ENCODE measurements around the gene GRM8.

GRM8 gene

DNA sequence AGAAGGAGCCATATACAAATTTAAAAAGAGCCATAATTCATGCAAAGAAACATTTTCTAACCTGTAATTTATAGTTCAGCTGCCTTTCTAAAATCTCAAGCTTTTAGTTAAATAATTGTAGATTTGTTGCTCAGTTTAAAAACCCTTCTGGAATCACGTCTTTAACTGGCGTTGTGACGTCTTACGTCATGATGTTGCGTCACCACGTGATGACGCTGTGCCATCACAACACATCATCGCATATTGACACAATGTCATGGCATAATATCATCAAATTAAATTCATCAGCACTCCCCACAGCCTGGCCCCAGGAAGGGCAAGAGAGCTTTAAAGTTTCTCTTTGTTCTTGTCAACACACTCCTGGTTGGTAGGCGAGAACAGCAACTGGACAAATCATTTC, 194.8 kb downstream of the GRM8 start:
- no peak for FAIRE-seq
- no peak for DNase-seq (ENCODE audit: insufficient read length)
- TF ChIP-seq POLR2A (IDR thresholded peaks at IDR 0.05; ENCODE audit: low read depth, low read length) (no peak), TAF1 (IDR thresholded peaks at IDR 0.05; ENCODE audit: borderline replicate concordance, low read depth, low read length) (no peak), POLR2AphosphoS5 (IDR thresholded peaks at IDR 0.05; ENCODE audit: low read depth, low read length) (no peak)

DNA sequence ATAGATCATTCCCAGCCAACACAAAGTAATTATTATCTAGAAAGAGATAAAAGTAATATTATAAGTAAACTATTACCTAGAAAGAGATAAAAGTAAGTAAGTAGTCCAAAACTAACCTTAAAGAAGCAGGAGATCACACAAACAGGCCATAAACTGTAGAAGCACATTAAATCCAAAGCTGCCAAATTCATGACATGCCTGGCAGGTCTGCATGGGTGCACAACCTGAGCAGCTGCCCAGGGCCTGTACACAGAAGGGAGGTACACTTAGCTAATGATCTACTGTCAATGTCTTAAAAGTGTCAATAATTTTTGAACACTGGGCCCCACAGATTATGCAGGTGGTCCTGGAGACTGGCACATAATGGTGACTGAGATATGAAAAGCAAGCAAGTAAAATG, 196.5 kb downstream of the GRM8 start:
- TF ChIP-seq POLR2A (IDR thresholded peaks at IDR 0.05; ENCODE audit: low read depth, low read length), result no peak
- no peak for FAIRE-seq
- DNase-seq (ENCODE audit: insufficient read length), result no peak

DNA sequence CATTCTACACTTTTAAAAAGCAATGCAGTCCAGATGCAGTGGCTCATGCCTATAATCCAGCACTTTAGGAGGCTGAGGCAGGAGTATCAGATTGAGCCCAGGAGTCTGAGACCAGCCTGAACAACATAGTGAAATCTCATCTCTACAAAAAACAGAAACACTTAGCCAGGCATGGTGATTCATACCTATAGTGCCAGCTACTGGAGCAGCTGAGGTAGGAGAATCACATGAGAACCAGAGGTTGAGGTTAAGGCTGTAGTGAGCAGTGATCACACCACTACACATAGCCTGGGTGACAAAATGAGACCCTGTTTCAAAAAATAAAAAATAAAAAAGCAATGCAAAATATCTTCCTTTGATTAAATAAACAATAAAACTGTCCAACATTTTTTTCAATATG, 205.2 kb downstream of the GRM8 start:
- DNase-seq (ENCODE audit: insufficient read length), result no peak
- TF ChIP-seq POLR2A (IDR thresholded peaks at IDR 0.05; ENCODE audit: low read depth, low read length) (no peak), POLR2AphosphoS5 (IDR thresholded peaks at IDR 0.05; ENCODE audit: low read depth, low read length) (no peak), TAF1 (IDR thresholded peaks at IDR 0.05; ENCODE audit: borderline replicate concordance, low read depth, low read length) (no peak)
- no peak for FAIRE-seq

DNA sequence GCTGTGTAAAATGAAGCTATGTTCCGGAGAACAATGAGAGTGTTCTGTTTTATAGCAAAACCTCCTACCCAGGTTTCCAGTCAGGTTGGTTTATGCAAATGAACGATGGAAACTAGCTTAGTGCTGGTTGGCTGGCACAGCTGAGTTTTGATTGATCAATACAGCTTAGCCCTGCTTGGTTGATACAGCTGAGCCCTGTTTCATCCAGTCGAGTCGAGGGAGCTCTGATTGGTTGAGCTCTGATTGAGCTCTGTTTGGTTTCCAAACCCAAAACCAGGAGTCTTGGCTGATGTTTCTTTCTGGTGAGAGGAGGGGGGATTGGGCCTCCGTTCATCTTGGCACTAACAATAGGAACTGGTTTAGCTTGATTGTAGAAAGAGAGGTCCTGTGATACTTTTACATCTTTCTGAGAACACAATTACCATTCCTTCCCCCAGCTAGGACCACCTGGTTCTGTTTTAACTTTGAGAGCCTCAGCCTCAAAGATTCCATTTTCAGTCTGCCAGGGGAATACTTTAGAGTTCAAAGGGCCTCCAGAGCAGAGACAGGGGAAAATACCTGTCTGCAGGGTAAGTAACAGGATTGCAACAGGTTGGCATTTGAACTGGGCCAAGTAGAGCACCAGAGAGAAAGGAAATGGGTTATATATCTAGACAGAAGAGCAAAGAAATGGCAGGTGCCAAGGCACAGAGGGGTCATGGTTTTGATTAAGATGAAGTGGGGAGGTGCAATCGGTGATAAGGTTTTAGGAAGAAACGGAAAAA, 210.9 kb downstream of the GRM8 start:
- no peak for FAIRE-seq
- no peak for DNase-seq (ENCODE audit: insufficient read length)
- TF ChIP-seq TAF1 (IDR thresholded peaks at IDR 0.05; ENCODE audit: borderline replicate concordance, low read depth, low read length), result no peak
- TF ChIP-seq POLR2AphosphoS5 (IDR thresholded peaks at IDR 0.05; ENCODE audit: low read depth, low read length), result no peak
- TF ChIP-seq POLR2A (IDR thresholded peaks at IDR 0.05; ENCODE audit: low read depth, low read length), result no peak

DNA sequence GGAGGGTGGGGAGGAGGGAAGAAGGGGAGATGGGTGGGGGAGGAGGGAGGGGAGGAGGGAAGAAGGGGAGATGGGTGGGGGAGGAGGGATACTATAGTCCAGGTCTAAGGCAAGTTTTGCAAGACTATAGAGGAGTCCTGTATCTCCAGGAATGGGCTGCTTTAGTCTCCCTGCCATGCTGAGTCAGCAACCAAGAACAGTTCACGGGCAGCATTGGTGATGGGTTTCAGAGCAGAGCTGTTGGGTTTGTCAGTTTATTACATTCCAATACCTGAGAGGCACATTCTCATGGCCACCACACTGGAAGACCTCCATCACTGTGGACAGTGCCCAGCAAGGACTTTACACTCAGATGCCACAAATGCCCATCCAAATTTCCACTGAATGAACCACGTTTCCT, 212.7 kb downstream of the GRM8 start:
- no peak for FAIRE-seq
- DNase-seq (ENCODE audit: insufficient read length), result no peak
- TF ChIP-seq POLR2A (IDR thresholded peaks at IDR 0.05; ENCODE audit: low read depth, low read length) (no peak), TAF1 (IDR thresholded peaks at IDR 0.05; ENCODE audit: borderline replicate concordance, low read depth, low read length) (no peak), POLR2AphosphoS5 (IDR thresholded peaks at IDR 0.05; ENCODE audit: low read depth, low read length) (no peak)

DNA sequence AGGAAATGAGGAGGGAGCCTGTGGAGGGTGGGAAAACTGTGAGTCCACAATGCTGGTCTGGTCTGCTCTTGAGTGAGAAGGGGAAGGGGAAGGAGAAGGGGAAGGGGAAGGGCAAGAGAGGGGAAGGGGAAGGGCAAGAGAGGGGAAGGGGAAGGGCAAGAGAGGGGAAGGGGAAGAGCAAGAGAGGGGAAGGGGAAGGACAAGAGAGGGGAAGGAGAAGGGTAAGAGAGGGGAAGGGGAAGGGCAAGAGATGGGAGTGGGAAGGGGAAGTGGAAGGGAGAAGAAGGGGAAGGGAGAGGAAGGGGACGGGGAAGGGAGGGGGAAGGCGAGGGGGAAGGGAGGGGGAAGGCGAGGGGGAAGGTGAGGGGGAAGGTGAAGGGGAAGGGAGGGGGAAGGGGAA, 213.2 kb downstream of the GRM8 start:
- no peak for DNase-seq (ENCODE audit: insufficient read length)
- TF ChIP-seq POLR2A (IDR thresholded peaks at IDR 0.05; ENCODE audit: low read depth, low read length), result no peak
- no peak for TF ChIP-seq POLR2AphosphoS5 (IDR thresholded peaks at IDR 0.05; ENCODE audit: low read depth, low read length)
- no peak for TF ChIP-seq TAF1 (IDR thresholded peaks at IDR 0.05; ENCODE audit: borderline replicate concordance, low read depth, low read length)
- FAIRE-seq, result no peak

DNA sequence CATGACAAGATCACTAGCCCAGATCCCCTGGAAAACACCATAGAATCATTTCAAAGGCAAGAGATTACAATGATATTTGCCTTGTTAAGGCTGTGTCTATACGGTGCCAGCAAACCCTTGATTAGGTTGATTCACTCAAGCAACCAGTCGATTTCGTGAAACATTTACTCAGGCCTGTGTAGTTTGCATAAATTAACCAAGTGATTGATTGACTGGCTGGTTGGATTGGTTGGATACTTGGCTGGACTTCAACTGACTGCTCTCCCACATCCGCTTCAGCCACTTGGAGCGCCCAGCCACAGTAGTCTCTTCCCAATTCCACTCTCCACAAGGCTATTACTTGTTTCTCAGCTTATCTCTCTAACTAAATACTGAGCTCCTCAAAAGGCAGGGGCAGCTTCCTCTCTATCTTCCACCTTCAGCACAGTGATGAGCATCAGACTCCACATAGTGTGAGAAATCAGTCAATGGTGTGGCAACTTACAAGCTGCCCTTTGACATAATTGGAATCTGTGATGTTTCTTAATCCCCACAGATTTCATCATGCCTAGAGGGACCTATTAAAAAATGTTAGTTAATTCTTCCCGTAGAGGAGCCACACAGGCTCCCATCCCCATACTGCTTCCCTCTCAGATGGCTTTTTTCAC, 217.4 kb downstream of the GRM8 start:
- no peak for TF ChIP-seq POLR2AphosphoS5 (IDR thresholded peaks at IDR 0.05; ENCODE audit: low read depth, low read length)
- no peak for TF ChIP-seq TAF1 (IDR thresholded peaks at IDR 0.05; ENCODE audit: borderline replicate concordance, low read depth, low read length)
- TF ChIP-seq POLR2A (IDR thresholded peaks at IDR 0.05; ENCODE audit: low read depth, low read length), result no peak
- FAIRE-seq (no peak), DNase-seq (ENCODE audit: insufficient read length) (no peak)

DNA sequence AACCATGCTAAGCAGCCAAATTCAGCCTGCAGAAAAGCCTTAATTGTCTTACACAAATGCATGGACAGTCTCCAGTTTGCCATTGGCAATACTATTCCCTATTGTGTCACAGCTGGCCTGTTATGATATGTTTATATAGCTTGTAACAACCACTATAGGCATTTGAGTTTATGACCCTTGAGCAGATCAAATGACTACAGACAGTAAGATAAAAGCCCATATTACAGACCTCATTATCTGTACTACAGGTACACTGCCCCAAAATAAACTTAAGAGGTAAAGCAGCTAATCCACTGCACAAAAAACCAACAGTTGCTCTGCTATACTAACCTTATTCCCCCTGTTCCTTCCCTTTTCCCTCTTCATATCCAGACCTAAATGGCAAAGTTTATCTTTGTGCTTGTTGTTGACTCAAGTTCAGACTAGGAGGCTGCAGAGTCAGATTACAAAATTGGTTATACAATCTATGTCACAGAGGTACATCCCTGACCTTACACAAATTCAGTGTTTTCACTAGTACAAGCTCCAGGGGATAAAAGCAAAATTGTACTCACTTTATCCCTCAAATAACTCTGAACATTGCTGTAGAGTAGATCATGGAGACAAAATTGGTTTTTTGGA, 218.4 kb downstream of the GRM8 start:
- TF ChIP-seq TAF1 (IDR thresholded peaks at IDR 0.05; ENCODE audit: borderline replicate concordance, low read depth, low read length), result no peak
- no peak for TF ChIP-seq POLR2A (IDR thresholded peaks at IDR 0.05; ENCODE audit: low read depth, low read length)
- no peak for TF ChIP-seq POLR2AphosphoS5 (IDR thresholded peaks at IDR 0.05; ENCODE audit: low read depth, low read length)
- no peak for DNase-seq (ENCODE audit: insufficient read length)
- FAIRE-seq, result no peak

DNA sequence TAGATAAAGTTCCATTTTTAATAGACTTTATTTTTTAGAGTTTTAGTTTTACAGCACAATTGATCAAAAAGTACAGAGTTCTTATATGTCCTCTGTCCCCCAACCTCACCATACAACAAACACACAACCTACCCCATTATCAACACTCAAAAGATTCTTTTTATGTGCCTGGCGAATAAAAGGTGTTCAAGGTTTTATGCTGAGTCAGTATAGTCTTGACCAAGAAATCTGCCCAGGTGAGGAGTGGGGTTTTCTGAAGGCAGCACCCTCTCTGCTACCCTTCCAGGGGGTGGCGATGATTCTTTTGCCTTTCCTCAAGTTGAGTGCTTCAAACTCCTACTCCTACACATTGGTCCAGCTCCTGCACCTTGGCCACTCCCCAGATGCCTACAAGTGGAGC, 222.9 kb downstream of the GRM8 start:
- TF ChIP-seq TAF1 (IDR thresholded peaks at IDR 0.05; ENCODE audit: borderline replicate concordance, low read depth, low read length) (no peak), POLR2A (IDR thresholded peaks at IDR 0.05; ENCODE audit: low read depth, low read length) (no peak), POLR2AphosphoS5 (IDR thresholded peaks at IDR 0.05; ENCODE audit: low read depth, low read length) (no peak)
- FAIRE-seq (no peak), DNase-seq (ENCODE audit: insufficient read length) (no peak)

DNA sequence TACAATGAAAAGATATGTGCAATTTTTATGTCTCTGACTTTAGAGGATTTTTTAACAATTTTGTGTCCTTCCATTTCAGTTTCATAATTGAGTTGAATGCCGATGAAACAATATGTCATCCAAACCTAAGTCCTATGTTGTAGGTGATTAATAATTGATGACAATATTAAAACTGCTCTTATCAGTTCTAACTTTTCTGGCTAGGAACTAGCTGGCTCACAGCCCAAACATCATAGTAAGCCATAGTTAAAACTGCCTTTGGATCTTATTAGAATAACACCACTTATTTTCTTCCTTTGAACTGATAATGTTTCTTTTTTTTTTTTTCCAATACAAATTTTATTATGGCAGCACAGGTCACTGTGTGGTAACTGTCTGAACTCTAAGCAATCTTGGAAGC, 230.9 kb downstream of the GRM8 start:
- no peak for DNase-seq (ENCODE audit: insufficient read length)
- TF ChIP-seq TAF1 (IDR thresholded peaks at IDR 0.05; ENCODE audit: borderline replicate concordance, low read depth, low read length) (no peak), POLR2A (IDR thresholded peaks at IDR 0.05; ENCODE audit: low read depth, low read length) (no peak), POLR2AphosphoS5 (IDR thresholded peaks at IDR 0.05; ENCODE audit: low read depth, low read length) (no peak)
- FAIRE-seq, result no peak

DNA sequence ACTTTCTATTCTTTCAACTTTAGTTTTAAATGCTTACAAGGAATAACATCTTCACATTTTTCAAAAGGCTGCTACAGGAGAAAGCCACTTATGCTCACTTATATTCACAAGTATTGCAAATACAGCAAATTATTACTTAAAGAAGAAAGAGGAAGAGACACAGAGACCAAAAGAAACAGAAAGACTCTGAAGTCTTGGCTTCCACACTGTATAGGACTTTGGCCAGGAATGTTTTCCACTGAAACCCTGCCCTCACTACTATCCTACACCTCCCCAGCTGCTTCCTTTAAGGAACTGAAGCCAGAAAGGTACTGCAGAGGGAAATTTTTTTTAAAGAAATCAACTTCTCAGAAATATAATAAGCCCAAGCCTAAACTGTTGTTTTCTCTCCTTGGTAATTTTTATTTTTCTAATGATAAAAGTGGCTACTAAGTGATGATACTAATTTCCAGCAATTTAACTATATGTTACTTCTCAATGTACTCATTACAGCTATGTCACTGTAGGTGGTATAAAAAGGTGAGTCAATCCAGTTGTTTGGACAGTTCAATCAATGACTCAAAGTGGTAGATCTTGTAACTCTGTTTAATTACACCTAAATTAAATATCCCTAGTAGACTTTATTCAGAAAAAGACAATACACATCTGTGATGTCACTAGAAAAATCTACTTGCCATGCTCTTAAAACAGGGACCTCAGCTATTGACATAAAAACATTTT, 231.6 kb downstream of the GRM8 start:
- no peak for TF ChIP-seq POLR2A (IDR thresholded peaks at IDR 0.05; ENCODE audit: low read depth, low read length)
- TF ChIP-seq TAF1 (IDR thresholded peaks at IDR 0.05; ENCODE audit: borderline replicate concordance, low read depth, low read length), result no peak
- no peak for TF ChIP-seq POLR2AphosphoS5 (IDR thresholded peaks at IDR 0.05; ENCODE audit: low read depth, low read length)
- DNase-seq (ENCODE audit: insufficient read length) (no peak), FAIRE-seq (no peak)

All from GM12892 (cell line).